MG63 (cell line): Measurements from ENCODE around the gene STX1B. TPM values are rescaled to one million over a fixed set of nuclear protein-coding genes. Genes with fewer than 3 reads are reported as not detected.
"Not testable (repeated sequence)": the region's sequence is repeated elsewhere in the genome, so short reads cannot be mapped to it uniquely, and the experiment has no call there.

Experiments used
- DNase-seq: peaks from one replicate; pipeline ENCODE4 v3.0.0-alpha.2; 2020
- H3K27me3 ChIP-seq: fragments of 250-450 bp; sonication (Bioruptor Pico); 2 replicates; pipeline ENCODE4 v1.5.1; 2020; ENCODE audit warnings: mild to moderate bottlenecking, moderate library complexity
- H3K36me3 ChIP-seq: fragments of 250-450 bp; sonication (Bioruptor Pico); 2 replicates; pipeline ENCODE4 v1.5.1; 2020; ENCODE audit warnings: mild to moderate bottlenecking, moderate library complexity
- H3K4me3 ChIP-seq: fragments of 250-450 bp; sonication (Bioruptor Pico); 2 replicates; pipeline ENCODE4 v1.5.1; 2020; ENCODE audit warnings: mild to moderate bottlenecking, moderate library complexity
- H3K9me3 ChIP-seq: fragments of 250-450 bp; sonication (Bioruptor Pico); 2 replicates; pipeline ENCODE4 v1.5.1; 2020; ENCODE audit warnings: mild to moderate bottlenecking, moderate library complexity
- total RNA-seq: library from RNA; depleted of rRNA; stranded (reverse); fragments of >200 nt; shearing (Covaris generic); gene quantifications from 2 replicates; pipeline ENCODE4 v1.2.3, GENCODE V29; 2014; ENCODE audit warnings: low replicate concordance

STX1B gene
- total RNA-seq, 1 experiment from 2014 or later: not detected

GRCh38 chr16:30953111-30953510 is 57.3 kb downstream of the STX1B start:
- no peaks in the 10 kb centered on the region for H3K9me3 ChIP-seq
- no peak overlapping the region for H3K4me3 ChIP-seq
- no peaks in the 10 kb centered on the region; the same call in 1 of the 2 replicates for H3K36me3 ChIP-seq
- DNase-seq: no peak
- H3K27me3 ChIP-seq: no peaks in the 10 kb centered on the region

GRCh38 chr16:30951750-30952149 is 58.7 kb downstream of the STX1B start:
- no peaks in the 10 kb centered on the region for H3K27me3 ChIP-seq
- H3K4me3 ChIP-seq: no peak overlapping the region
- no peaks in the 10 kb centered on the region for H3K9me3 ChIP-seq
- H3K36me3 ChIP-seq: peaks cover 5% of the 10 kb centered on the region; the same call in 1 of the 2 replicates
- DNase-seq: peak; percentile 88

GRCh38 chr16:30951193-30951592 is 59.2 kb downstream of the STX1B start:
- H3K4me3 ChIP-seq: no peak overlapping the region
- H3K27me3 ChIP-seq: no peaks in the 10 kb centered on the region
- no peak for DNase-seq
- H3K36me3 ChIP-seq: peaks cover 6% of the 10 kb centered on the region; the same call in 1 of the 2 replicates
- H3K9me3 ChIP-seq: no peaks in the 10 kb centered on the region

- Histone ChIP-seq H3K9me3 (no peaks in the 10 kb centered on the region), H3K4me3 (no peak overlapping the region), H3K36me3 (peaks cover 6% of the 10 kb centered on the region; the same call in 1 of the 2 replicates), H3K27me3 (no peaks in the 10 kb centered on the region)
- no peak for DNase-seq
Measured at GRCh38 chr16:30950516-30951065, 59.8 kb downstream of the STX1B start.

GRCh38 chr16:30949650-30950515 is 60.6 kb downstream of the STX1B start:
- no peaks in the 10 kb centered on the region for H3K27me3 ChIP-seq
- peaks cover 9% of the 10 kb centered on the region for H3K36me3 ChIP-seq

GRCh38 chr16:30948667-30949649 is 61.5 kb downstream of the STX1B start, which contains the start of gene ORAI3:
ORAI3 (plus strand) TSS chr16:30949068; CDS start chr16:30949290, 222 bp downstream.
- peaks cover 16% of the 10 kb centered on the region for H3K36me3 ChIP-seq
- H3K9me3 ChIP-seq: no peaks in the 10 kb centered on the region
- no peaks in the 10 kb centered on the region for H3K27me3 ChIP-seq
- peak; percentile 61 for DNase-seq
- H3K4me3 ChIP-seq: peak within 1 kb of the TSS; percentile 58

More at GRCh38 chr16:30949650-30950515, 60.6 kb downstream of the STX1B start:
- DNase-seq: peak; percentile 77
- Histone ChIP-seq H3K9me3 (no peaks in the 10 kb centered on the region), H3K4me3 (peak overlapping the region; percentile 58)

GRCh38 chr16:30947859-30948666 is 62.4 kb downstream of the STX1B start:
- Histone ChIP-seq H3K4me3 (peak overlapping the region; percentile 58; the same call in 1 of the 2 replicates), H3K9me3 (no peaks in the 10 kb centered on the region), H3K36me3 (peaks cover 21% of the 10 kb centered on the region), H3K27me3 (no peaks in the 10 kb centered on the region)
- DNase-seq: peak; percentile 68

GRCh38 chr16:30947541-30947858 is 62.9 kb downstream of the STX1B start:
- Histone ChIP-seq H3K36me3 (peaks cover 27% of the 10 kb centered on the region), H3K27me3 (no peaks in the 10 kb centered on the region), H3K9me3 (no peaks in the 10 kb centered on the region), H3K4me3 (no peak overlapping the region)
- DNase-seq: no peak

- Histone ChIP-seq H3K27me3 (no peaks in the 10 kb centered on the region), H3K36me3 (peaks cover 32% of the 10 kb centered on the region), H3K9me3 (no peaks in the 10 kb centered on the region), H3K4me3 (no peak overlapping the region)
- no peak for DNase-seq
Measured at GRCh38 chr16:30946671-30947540, 63.5 kb downstream of the STX1B start.

- H3K9me3 ChIP-seq: no peaks in the 10 kb centered on the region
Measured at GRCh38 chr16:30944352-30944751, 66.1 kb downstream of the STX1B start.

GRCh38 chr16:30942426-30942806 is 68.0 kb downstream of the STX1B start:
- Histone ChIP-seq H3K4me3 (no peak overlapping the region), H3K9me3 (no peaks in the 10 kb centered on the region), H3K36me3 (peaks cover 61% of the 10 kb centered on the region), H3K27me3 (no peaks in the 10 kb centered on the region)
- no peak for DNase-seq

More at GRCh38 chr16:30944352-30944751, 66.1 kb downstream of the STX1B start:
- H3K27me3 ChIP-seq: no peaks in the 10 kb centered on the region
- peaks cover 52% of the 10 kb centered on the region for H3K36me3 ChIP-seq
- no peak overlapping the region for H3K4me3 ChIP-seq
- no peak for DNase-seq

- Histone ChIP-seq H3K36me3 (peaks cover 61% of the 10 kb centered on the region), H3K27me3 (no peaks in the 10 kb centered on the region), H3K4me3 (no peak overlapping the region), H3K9me3 (no peaks in the 10 kb centered on the region)
- peak; percentile 63 for DNase-seq
Measured at GRCh38 chr16:30941600-30942425, 68.6 kb downstream of the STX1B start.

GRCh38 chr16:30939571-30939970 is 70.9 kb downstream of the STX1B start:
- H3K4me3 ChIP-seq, H3K27me3 ChIP-seq, H3K9me3 ChIP-seq, DNase-seq: not testable (repeated sequence)
- peaks cover 71% of the 10 kb centered on the region for H3K36me3 ChIP-seq
